HG03135 (cell line): ENCODE data around the gene AGBL1.
"Not testable (repeated sequence)": the region's sequence is repeated elsewhere in the genome, so short reads cannot be mapped to it uniquely, and the experiment has no call there.

ENCODE experiments used
- ATAC-seq: cut with Tn5 transposase; IDR thresholded peaks from one replicate; pipeline ENCODE4 v1.9.1; 2021; ENCODE audit warnings: mild to moderate bottlenecking, moderate library complexity; ENCODE audit not compliant: unreplicated experiment

AGBL1 gene

DNA sequence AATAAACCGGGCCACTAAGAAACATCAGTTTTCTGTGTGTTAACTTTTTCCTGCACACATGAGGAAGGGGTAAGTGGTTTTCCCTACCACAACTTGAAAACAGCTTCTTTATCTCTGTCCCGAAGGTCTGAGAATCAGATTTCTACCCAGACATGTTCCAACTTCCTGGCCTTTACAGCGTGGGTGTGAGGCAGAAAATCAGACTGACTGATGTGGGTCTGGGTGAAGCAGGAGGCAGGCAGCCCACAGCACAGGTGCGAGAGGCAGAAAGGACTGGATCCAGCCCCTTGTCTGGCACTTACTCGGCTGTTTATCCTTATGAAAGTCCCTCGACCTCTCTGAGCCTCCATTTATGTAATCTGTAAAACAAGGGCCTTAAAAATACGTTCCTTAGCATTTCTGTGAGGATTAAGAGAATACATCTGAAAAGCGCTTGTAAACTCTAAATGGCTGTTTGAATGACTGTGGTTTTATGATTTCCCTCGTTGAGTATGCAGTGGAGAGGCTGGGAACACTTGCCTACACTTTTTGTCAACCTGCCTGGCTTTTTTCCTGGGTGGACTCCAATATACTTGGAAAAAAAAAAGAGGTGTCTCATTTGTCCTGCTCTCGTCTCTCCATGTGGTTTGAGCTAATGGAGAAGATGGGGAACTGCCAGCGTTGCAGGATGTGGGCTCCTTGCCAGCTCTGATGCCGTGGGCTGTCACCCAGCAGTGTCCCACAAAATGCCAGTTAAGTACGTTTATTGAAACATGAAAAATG, 3.1 kb downstream of the AGBL1 start:
- no peak for ATAC-seq

- ATAC-seq = no peak
Measured at GRCh38 chr15:86087808-86088207, 8.1 kb downstream of the AGBL1 start.

- no peak for ATAC-seq
Measured at GRCh38 chr15:86089422-86089821, 9.8 kb downstream of the AGBL1 start.

GRCh38 chr15:86101818-86102217, 22.1 kb downstream of the AGBL1 start:
- ATAC-seq = no peak

- no peak for ATAC-seq
Measured at GRCh38 chr15:86103825-86104224, 24.2 kb downstream of the AGBL1 start.

DNA sequence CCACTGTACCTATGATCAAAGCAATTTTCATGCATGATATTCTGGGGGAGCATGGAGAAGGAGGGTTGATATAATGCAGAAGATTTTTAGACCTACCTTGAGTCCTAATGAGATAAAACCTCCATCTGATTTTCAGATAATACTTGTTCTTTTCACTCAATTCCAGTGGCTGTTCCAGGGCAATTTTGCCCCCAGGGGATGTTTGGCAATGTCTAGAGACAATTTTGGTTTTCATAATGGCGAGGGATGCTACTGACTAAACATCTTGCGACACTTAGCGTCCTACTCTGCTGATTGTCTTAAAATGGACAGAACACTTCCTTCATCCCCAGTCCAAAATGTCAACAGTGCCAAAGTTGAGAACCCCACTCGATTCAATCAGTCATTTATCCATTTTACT, 26.6 kb downstream of the AGBL1 start:
- no peak for ATAC-seq

GRCh38 chr15:86115145-86115801, 35.6 kb downstream of the AGBL1 start:
- no peak for ATAC-seq

- no peak for ATAC-seq
Measured at GRCh38 chr15:86121568-86122225, 42.0 kb downstream of the AGBL1 start.

DNA sequence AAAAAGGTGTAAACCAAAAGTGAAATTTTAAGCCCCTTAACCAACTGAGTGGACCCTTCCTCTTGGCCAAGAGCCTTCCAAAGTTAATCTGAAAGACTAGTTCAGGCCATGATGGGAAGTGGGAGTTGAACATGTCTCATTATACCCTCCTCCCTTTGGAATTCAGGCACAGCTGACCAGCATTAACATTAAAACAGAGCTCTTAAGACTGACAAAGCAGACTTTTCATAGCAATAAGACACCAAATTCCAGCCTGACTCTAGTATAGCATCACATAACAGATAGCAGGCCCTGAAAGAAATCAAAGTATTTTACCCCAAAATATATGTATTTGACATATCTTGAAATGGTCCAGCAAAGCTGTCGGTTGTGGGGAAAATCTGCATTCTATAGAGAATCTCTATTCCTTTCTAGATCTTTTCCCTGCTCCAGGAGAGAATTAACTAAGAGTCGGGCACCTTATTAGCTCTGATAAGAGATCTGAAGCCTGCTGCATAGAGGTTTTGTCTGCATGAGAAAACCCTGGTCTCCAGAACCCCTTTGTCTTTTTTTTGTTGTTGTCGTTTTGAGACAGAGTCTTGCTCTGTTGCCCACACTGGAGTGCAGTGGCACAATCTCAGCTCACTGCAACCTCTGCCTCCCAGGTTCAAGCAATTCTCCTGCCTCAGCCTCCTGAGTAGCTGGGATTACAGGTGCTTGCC, 43.2 kb downstream of the AGBL1 start:
- ATAC-seq = not testable (repeated sequence)

GRCh38 chr15:86125775-86126174, 46.1 kb downstream of the AGBL1 start:
- no peak for ATAC-seq

GRCh38 chr15:86127547-86127946, 47.9 kb downstream of the AGBL1 start:
- no peak for ATAC-seq

- no peak for ATAC-seq
Measured at GRCh38 chr15:86135041-86135440, 55.4 kb downstream of the AGBL1 start.

GRCh38 chr15:86136861-86137260, 57.2 kb downstream of the AGBL1 start:
- no peak for ATAC-seq

- no peak for ATAC-seq
Measured at GRCh38 chr15:86138798-86139197, 59.1 kb downstream of the AGBL1 start.

DNA sequence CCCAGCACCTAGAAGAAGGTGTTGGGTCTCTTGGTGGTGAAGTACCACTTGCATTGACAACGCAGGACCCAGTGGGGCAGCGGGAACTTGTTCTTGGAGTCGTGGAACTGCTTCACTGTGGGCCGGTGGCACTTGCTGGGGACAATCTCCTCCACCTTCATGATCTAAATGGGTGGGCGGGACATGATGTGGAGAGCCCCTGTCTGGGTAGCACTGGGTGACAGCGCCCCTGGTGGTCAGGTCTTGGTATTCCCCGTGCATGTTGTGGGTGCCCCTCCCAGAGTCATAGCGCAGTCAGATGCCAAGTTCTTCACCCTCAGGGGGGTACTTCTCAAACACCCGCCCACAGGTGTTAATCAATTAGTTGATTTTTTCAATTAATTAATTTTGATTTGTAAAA, 60.2 kb downstream of the AGBL1 start:
- ATAC-seq = no peak

DNA sequence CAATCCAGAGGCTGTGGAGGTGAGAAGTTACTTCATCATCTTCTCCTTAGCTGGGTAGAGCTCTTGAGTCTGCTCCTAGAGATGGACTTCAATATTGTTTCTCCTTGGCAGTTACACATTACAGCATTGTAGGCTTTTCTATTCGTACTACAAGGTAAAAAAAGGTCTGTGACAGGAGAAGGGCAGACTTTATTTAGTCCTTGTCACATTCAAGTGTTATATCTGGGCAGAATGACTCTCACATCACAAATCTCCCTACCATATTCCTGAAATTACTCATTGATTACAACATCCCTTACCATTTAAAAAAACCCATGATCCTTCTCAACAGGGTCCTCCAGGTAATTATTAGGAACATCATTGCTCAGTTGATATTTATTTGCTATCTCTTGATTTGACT, 75.0 kb downstream of the AGBL1 start:
- ATAC-seq = no peak

DNA sequence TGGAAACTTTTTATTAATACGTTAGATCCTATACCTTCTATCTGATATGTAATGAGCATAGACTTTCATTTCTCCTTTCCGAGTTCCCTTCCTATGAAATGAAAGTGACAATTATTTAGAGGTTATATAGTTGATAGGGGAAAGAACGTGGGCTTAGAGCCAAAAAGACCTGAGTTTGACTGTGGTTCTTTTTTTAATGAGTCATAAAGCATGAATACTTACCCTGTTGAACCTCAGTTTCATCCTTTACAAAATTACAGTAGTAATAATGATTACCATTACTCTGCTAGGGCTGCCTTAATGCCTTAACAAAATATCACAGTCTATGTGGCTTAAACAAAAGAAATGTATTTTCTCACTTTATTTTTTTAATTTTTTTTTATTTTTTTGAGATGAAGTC, 75.9 kb downstream of the AGBL1 start:
- ATAC-seq = no peak

GRCh38 chr15:86157606-86158293, 78.1 kb downstream of the AGBL1 start:
- ATAC-seq = no peak

GRCh38 chr15:86159468-86159867, 79.8 kb downstream of the AGBL1 start:
- ATAC-seq = no peak

GRCh38 chr15:86161250-86161649, 81.6 kb downstream of the AGBL1 start:
- ATAC-seq = no peak

DNA sequence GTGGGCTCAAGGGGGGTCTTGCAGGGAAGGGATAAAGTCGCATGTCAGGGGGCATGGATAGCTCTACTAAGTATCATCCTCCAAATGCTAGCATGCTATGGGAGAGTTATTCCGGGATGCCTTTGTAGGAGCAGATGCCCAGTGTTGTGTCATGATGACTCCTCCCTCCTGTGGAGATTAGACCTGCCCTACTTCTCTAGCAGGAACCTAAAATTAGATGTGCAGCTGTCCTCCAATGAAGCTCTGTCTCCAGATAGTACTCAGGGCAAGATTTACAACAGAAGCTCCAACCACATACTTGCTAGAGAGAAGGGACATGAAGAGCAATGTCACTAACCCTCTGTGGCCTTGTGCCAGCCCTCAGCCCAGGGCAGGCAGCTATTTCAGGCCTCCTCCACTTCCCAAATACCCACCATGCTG, 82.5 kb downstream of the AGBL1 start:
- ATAC-seq = no peak
